ENCODE data around the gene TTC21B. TPM values are rescaled to one million over a fixed set of nuclear protein-coding genes. Genes with fewer than 3 reads are reported as not detected.

The TTC21B gene
- total and polyA plus RNA-seq, 9 of the 15 experiments (the other 6 are each of a cell fraction or from before 2014, with no cell fraction given) = 5.2 to 34.9 (median 18.5) TPM

DNA sequence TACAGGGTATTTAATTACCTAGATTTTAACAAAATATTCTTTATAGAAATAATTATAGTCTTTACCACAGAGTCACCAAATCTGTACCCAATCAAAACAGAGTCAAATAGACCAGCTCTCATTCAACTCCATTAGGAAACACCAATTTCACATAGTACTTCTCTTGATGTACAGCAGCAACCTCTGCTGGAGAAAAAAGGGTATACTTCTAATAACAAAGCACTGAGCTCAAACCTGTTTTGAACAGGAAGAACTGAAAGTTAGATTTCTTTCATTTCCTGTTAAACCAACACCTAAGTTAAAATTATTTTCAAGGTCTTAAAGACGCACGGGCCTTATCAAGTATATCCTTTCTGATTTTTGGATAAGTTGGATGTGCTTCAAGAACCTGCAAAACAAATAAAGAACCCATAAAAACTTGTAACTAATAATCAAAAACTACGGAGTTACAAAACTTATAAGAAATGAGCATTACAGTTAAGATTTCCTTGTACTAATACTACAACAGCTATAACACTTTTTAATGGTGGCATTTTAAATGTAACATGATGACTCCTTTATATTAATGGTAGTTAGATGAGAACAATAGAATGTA lies 79.0 kb downstream of the TTC21B start:
- H3K9me3 ChIP-seq (replicated peaks; ENCODE audit: control insufficient read depth, insufficient read depth, low read depth, low read length) = no peaks in the 10 kb centered on the region

More for the DNA sequence above, 79.0 kb downstream of the TTC21B start:
- H3K4me3 ChIP-seq = no peak overlapping the region
- ATAC-seq (peak; percentile 89), FAIRE-seq (peak; percentile 83), DNase-seq (ENCODE audit: extremely low read depth in 1 of 4, low spot score in 3 of 4) (peak; percentile 22 to 43 (median 34))
- in situ Hi-C loops (cut with MboI) = no loop called here
- no peaks in the 10 kb centered on the region for H3K27me3 ChIP-seq (ENCODE audit: control insufficient read depth in 2 of 2, insufficient read depth in 2 of 2, low read length in 2 of 2)
- WGBS (ENCODE audit: insufficient coverage, low coverage, missing lambda C conversion rate) = 59% methylated on average over 3 of the region's 3 CpGs
- H4K20me1 ChIP-seq (replicated peaks; ENCODE audit: control insufficient read depth, insufficient read depth, low read length) = no peaks in the 10 kb centered on the region
- H3K4me2 ChIP-seq (ENCODE audit: insufficient read depth, low read length) = no peak overlapping the region
- no peak overlapping the region for H2AFZ ChIP-seq (ENCODE audit: low read depth, low read length)
- POLR2A ChIA-PET = interaction anchor here (0.9 kb wide), 1 partner anchor 27 kb away, joined by 5 read pairs; no protein-coding TSS in a partner anchor
- intact Hi-C loops (cut with micrococcal nuclease) = loop anchor here (1.0 to 5.0 kb wide), 3 partner anchors 473 to 882 kb away; partner anchors contain the start of gene SCN2A
- BruUV-seq (replicated peaks) = no TSS peak
- H3K4me1 ChIP-seq (replicated peaks in 1 of 2; ENCODE audit: control insufficient read depth in 2 of 2, insufficient read depth in 2 of 2, low read length in 2 of 2) = no peaks in the 10 kb centered on the region
- no peak overlapping the region for H3K27ac ChIP-seq (ENCODE audit: extremely low read depth, low read depth, low read length)
- peaks cover 4% of the 10 kb centered on the region; the same call in 1 of the 3 replicates for H3K36me3 ChIP-seq (ENCODE audit: control insufficient read depth, insufficient read depth, low read length)
- no peaks in the 10 kb centered on the region for H3K79me2 ChIP-seq (ENCODE audit: control insufficient read depth, insufficient read depth, low read length)
- CTCF ChIA-PET (ENCODE audit: low intra/inter-chr PET ratio) = interaction anchor here (0.5 to 1.6 kb wide), 3 partner anchors 473 to 854 kb away, joined by 4 read pairs; partner anchors contain the start of gene SCN2A
- H3K9ac ChIP-seq (ENCODE audit: insufficient read depth in 1 of 2, low read depth in 2 of 2, low read length in 2 of 2) = no peak overlapping the region
- TF ChIP-seq, protein P1, sequence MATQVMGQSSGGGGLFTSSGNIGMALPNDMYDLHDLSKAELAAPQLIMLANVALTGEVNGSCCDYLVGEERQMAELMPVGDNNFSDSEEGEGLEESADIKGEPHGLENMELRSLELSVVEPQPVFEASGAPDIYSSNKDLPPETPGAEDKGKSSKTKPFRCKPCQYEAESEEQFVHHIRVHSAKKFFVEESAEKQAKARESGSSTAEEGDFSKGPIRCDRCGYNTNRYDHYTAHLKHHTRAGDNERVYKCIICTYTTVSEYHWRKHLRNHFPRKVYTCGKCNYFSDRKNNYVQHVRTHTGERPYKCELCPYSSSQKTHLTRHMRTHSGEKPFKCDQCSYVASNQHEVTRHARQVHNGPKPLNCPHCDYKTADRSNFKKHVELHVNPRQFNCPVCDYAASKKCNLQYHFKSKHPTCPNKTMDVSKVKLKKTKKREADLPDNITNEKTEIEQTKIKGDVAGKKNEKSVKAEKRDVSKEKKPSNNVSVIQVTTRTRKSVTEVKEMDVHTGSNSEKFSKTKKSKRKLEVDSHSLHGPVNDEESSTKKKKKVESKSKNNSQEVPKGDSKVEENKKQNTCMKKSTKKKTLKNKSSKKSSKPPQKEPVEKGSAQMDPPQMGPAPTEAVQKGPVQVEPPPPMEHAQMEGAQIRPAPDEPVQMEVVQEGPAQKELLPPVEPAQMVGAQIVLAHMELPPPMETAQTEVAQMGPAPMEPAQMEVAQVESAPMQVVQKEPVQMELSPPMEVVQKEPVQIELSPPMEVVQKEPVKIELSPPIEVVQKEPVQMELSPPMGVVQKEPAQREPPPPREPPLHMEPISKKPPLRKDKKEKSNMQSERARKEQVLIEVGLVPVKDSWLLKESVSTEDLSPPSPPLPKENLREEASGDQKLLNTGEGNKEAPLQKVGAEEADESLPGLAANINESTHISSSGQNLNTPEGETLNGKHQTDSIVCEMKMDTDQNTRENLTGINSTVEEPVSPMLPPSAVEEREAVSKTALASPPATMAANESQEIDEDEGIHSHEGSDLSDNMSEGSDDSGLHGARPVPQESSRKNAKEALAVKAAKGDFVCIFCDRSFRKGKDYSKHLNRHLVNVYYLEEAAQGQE (IDR thresholded peaks at IDR 0.05; ENCODE audit: borderline replicate concordance) = peak; percentile 40; the same call in 1 of the 2 replicates
- TF ChIP-seq, protein P1 (CRISPR knock-in tag; IDR thresholded peaks at IDR 0.05; ENCODE audit: low read depth) = no peak
- TF ChIP-seq, protein P2, sequence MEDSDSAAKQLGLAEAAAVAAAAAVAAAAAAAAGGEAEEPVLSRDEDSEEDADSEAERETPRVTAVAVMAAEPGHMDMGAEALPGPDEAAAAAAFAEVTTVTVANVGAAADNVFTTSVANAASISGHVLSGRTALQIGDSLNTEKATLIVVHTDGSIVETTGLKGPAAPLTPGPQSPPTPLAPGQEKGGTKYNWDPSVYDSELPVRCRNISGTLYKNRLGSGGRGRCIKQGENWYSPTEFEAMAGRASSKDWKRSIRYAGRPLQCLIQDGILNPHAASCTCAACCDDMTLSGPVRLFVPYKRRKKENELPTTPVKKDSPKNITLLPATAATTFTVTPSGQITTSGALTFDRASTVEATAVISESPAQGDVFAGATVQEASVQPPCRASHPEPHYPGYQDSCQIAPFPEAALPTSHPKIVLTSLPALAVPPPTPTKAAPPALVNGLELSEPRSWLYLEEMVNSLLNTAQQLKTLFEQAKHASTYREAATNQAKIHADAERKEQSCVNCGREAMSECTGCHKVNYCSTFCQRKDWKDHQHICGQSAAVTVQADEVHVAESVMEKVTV (CRISPR knock-in tag; IDR thresholded peaks at IDR 0.05) = peak; percentile 31; the same call in 1 of the 2 replicates
- TF ChIP-seq, protein P3, sequence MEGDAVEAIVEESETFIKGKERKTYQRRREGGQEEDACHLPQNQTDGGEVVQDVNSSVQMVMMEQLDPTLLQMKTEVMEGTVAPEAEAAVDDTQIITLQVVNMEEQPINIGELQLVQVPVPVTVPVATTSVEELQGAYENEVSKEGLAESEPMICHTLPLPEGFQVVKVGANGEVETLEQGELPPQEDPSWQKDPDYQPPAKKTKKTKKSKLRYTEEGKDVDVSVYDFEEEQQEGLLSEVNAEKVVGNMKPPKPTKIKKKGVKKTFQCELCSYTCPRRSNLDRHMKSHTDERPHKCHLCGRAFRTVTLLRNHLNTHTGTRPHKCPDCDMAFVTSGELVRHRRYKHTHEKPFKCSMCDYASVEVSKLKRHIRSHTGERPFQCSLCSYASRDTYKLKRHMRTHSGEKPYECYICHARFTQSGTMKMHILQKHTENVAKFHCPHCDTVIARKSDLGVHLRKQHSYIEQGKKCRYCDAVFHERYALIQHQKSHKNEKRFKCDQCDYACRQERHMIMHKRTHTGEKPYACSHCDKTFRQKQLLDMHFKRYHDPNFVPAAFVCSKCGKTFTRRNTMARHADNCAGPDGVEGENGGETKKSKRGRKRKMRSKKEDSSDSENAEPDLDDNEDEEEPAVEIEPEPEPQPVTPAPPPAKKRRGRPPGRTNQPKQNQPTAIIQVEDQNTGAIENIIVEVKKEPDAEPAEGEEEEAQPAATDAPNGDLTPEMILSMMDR (IDR thresholded peaks at IDR 0.05 in 2 of 3, conservative IDR thresholded peaks at IDR 0.05 in 1 of 3; ENCODE audit: insufficient read depth in 2 of 3, low read depth in 1 of 3, low read length in 3 of 3) = peak; percentile 29 to 60 (median 52); a peak in 5 of 6 replicates
- TF ChIP-seq RAD21 (CRISPR knock-in tag; conservative IDR thresholded peaks at IDR 0.05 in 1 of 2, IDR thresholded peaks at IDR 0.05 in 1 of 2) = peak; percentile 55 to 60
- TF ChIP-seq, protein P4, sequence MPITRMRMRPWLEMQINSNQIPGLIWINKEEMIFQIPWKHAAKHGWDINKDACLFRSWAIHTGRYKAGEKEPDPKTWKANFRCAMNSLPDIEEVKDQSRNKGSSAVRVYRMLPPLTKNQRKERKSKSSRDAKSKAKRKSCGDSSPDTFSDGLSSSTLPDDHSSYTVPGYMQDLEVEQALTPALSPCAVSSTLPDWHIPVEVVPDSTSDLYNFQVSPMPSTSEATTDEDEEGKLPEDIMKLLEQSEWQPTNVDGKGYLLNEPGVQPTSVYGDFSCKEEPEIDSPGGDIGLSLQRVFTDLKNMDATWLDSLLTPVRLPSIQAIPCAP (CRISPR knock-in tag; IDR thresholded peaks at IDR 0.05; ENCODE audit: borderline replicate concordance) = no peak
- TF ChIP-seq PCBP1 (IDR thresholded peaks at IDR 0.05; ENCODE audit: low read depth, low read length, poor library complexity, severe bottlenecking) = no peak
- H3K9me1 ChIP-seq (ENCODE audit: control insufficient read depth, insufficient read depth, low read length) = no peaks in the 10 kb centered on the region

Measured in K562 (cell line).